GM18907 (cell line): ENCODE data around the gene NUTM2F.
"Not testable (repeated sequence)": the region's sequence is repeated elsewhere in the genome, so short reads cannot be mapped to it uniquely, and the experiment has no call there.

Experiments used
- ATAC-seq: cut with Tn5 transposase; IDR thresholded peaks from one replicate; pipeline ENCODE4 v1.9.1; 2021; ENCODE audit warnings: mild to moderate bottlenecking, moderate library complexity; ENCODE audit not compliant: unreplicated experiment

The NUTM2F gene

GRCh38 chr9:94328544-94328943 is at the start of gene NUTM2F:
Gene NUTM2F (minus strand): TSS chr9:94328644. CDS start chr9:94328623, 21 bp downstream.
- ATAC-seq = not testable (repeated sequence)

- ATAC-seq = peak; percentile 55
Measured at GRCh38 chr9:94375197-94375596, 46.8 kb upstream of the NUTM2F start.

GRCh38 chr9:94374176-94375056 is 46.0 kb upstream of the NUTM2F start:
- ATAC-seq = peak; percentile 89

GRCh38 chr9:94373779-94374175 is 45.3 kb upstream of the NUTM2F start:
- not testable (repeated sequence) for ATAC-seq

- not testable (repeated sequence) for ATAC-seq
Measured at GRCh38 chr9:94370266-94370665, 41.8 kb upstream of the NUTM2F start.

- ATAC-seq = not testable (repeated sequence)
Measured at GRCh38 chr9:94364093-94364614, 35.7 kb upstream of the NUTM2F start.

GRCh38 chr9:94357158-94357557 is 28.7 kb upstream of the NUTM2F start:
- not testable (repeated sequence) for ATAC-seq

GRCh38 chr9:94351901-94352723 is 23.7 kb upstream of the NUTM2F start:
- ATAC-seq = not testable (repeated sequence)

- ATAC-seq = not testable (repeated sequence)
Measured at GRCh38 chr9:94348754-94349153, 20.3 kb upstream of the NUTM2F start.

GRCh38 chr9:94347451-94347850 is 19.0 kb upstream of the NUTM2F start:
- not testable (repeated sequence) for ATAC-seq

GRCh38 chr9:94341703-94342102 is 13.3 kb upstream of the NUTM2F start:
- ATAC-seq = not testable (repeated sequence)

GRCh38 chr9:94340750-94341149 is 12.3 kb upstream of the NUTM2F start:
- ATAC-seq = not testable (repeated sequence)

- not testable (repeated sequence) for ATAC-seq
Measured at GRCh38 chr9:94339657-94340056, 11.2 kb upstream of the NUTM2F start.

GRCh38 chr9:94338723-94339122 is 10.3 kb upstream of the NUTM2F start:
- not testable (repeated sequence) for ATAC-seq

GRCh38 chr9:94336445-94336844 is 8.0 kb upstream of the NUTM2F start:
- ATAC-seq = not testable (repeated sequence)

GRCh38 chr9:94325583-94325982 is 2.9 kb downstream of the NUTM2F start:
- ATAC-seq = not testable (repeated sequence)

- not testable (repeated sequence) for ATAC-seq
Measured at GRCh38 chr9:94323153-94323798, 5.2 kb downstream of the NUTM2F start.

- not testable (repeated sequence) for ATAC-seq
Measured at GRCh38 chr9:94322342-94322940, 6.0 kb downstream of the NUTM2F start.

- not testable (repeated sequence) for ATAC-seq
Measured at GRCh38 chr9:94317949-94318657, 10.3 kb downstream of the NUTM2F start.

- ATAC-seq = not testable (repeated sequence)
Measured at GRCh38 chr9:94316236-94316635, 12.2 kb downstream of the NUTM2F start.
